ENCODE data around the gene CHST14. TPM values are rescaled to one million over a fixed set of nuclear protein-coding genes. Genes with fewer than 3 reads are reported as not detected.

CHST14 gene
- total RNA-seq, 1 donor, result 13.4 TPM

DNA sequence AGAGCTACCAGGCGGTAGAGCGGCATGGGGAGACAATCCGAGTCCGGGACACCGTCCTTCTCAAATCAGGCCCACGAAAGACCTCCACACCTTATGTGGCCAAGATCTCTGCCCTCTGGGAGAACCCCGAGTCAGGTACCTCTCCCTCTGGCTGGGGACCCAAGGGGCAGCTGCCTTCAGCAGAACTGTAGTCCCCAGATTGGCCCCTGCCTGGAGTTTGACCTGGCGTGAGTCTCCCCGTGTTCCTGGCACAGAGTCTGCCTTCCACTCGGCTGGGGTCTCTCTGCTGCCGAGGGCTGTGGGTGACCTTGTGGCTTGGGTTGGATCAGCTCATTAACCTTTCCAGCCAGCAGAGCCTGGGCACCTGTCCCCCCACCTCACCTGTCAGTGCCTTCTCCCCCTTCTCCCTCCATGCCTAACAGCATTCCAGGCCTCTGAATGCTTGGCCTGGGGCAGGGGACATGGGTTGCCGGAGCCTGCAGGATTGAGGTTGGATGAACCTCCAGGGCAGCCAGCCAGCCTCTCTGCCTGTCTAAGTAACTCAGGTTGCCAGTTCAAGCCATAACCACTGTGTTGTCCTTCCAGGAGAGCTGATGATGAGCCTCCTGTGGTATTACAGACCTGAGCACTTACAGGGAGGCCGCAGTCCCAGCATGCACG is 6.8 kb upstream of the CHST14 start:
- no peaks in the 10 kb centered on the region for H3K9me3 ChIP-seq (ENCODE audit: low read depth, low read length)
- H2AFZ ChIP-seq (ENCODE audit: low read length), result no peak overlapping the region
- peak; percentile 81 for DNase-seq (ENCODE audit: insufficient read length, low spot score, missing footprints)
- H4K20me1 ChIP-seq (ENCODE audit: insufficient read depth, low read length), result peaks cover 21% of the 10 kb centered on the region
- no peak for TF ChIP-seq CTCF (IDR thresholded peaks at IDR 0.05; ENCODE audit: extremely low read depth, low read depth, low read length)
- peaks cover 30% of the 10 kb centered on the region for H3K36me3 ChIP-seq (ENCODE audit: insufficient read depth, low read length)
- no peaks in the 10 kb centered on the region for H3K4me1 ChIP-seq (ENCODE audit: insufficient read depth, low read length)
- peaks cover 10% of the 10 kb centered on the region for H3K79me2 ChIP-seq (ENCODE audit: insufficient read depth, low read length)
- no peaks in the 10 kb centered on the region for H3K27me3 ChIP-seq (ENCODE audit: insufficient read depth, low read length)
- H3K4me3 ChIP-seq (ENCODE audit: insufficient read depth, low read length), result no peak overlapping the region
- H3K27ac ChIP-seq (ENCODE audit: low read depth, low read length), result no peak overlapping the region
- no peak overlapping the region for H3K4me2 ChIP-seq (ENCODE audit: insufficient read depth, low read length)

GRCh38 chr15:40464595-40465185 is 6.1 kb upstream of the CHST14 start:
- Histone ChIP-seq H4K20me1 (ENCODE audit: insufficient read depth, low read length) (peaks cover 15% of the 10 kb centered on the region), H3K4me2 (ENCODE audit: insufficient read depth, low read length) (no peak overlapping the region), H3K4me1 (ENCODE audit: insufficient read depth, low read length) (peaks cover 4% of the 10 kb centered on the region), H2AFZ (ENCODE audit: low read length) (no peak overlapping the region), H3K27me3 (ENCODE audit: insufficient read depth, low read length) (no peaks in the 10 kb centered on the region), H3K27ac (ENCODE audit: low read depth, low read length) (no peak overlapping the region), H3K4me3 (ENCODE audit: insufficient read depth, low read length) (no peak overlapping the region), H3K36me3 (ENCODE audit: insufficient read depth, low read length) (peaks cover 30% of the 10 kb centered on the region), H3K9me3 (ENCODE audit: low read depth, low read length) (no peaks in the 10 kb centered on the region), H3K79me2 (ENCODE audit: insufficient read depth, low read length) (peaks cover 3% of the 10 kb centered on the region)
- no peak for TF ChIP-seq CTCF (IDR thresholded peaks at IDR 0.05; ENCODE audit: extremely low read depth, low read depth, low read length)
- DNase-seq (ENCODE audit: insufficient read length, low spot score, missing footprints), result peak; percentile 63

- peaks cover 30% of the 10 kb centered on the region for H3K36me3 ChIP-seq (ENCODE audit: insufficient read depth, low read length)
- no peaks in the 10 kb centered on the region for H3K79me2 ChIP-seq (ENCODE audit: insufficient read depth, low read length)
- H3K9me3 ChIP-seq (ENCODE audit: low read depth, low read length), result no peaks in the 10 kb centered on the region
- H3K4me2 ChIP-seq (ENCODE audit: insufficient read depth, low read length), result no peak overlapping the region
- H3K27ac ChIP-seq (ENCODE audit: low read depth, low read length), result no peak overlapping the region
- no peak overlapping the region for H3K4me3 ChIP-seq (ENCODE audit: insufficient read depth, low read length)
- no peak for TF ChIP-seq CTCF (IDR thresholded peaks at IDR 0.05; ENCODE audit: extremely low read depth, low read depth, low read length)
- peak; percentile 67 for DNase-seq (ENCODE audit: insufficient read length, low spot score, missing footprints)
- H3K4me1 ChIP-seq (ENCODE audit: insufficient read depth, low read length), result peaks cover 12% of the 10 kb centered on the region
- H4K20me1 ChIP-seq (ENCODE audit: insufficient read depth, low read length), result peaks cover 7% of the 10 kb centered on the region
- no peaks in the 10 kb centered on the region for H3K27me3 ChIP-seq (ENCODE audit: insufficient read depth, low read length)
- no peak overlapping the region for H2AFZ ChIP-seq (ENCODE audit: low read length)
Observed at GRCh38 chr15:40465939-40466338, 4.8 kb upstream of the CHST14 start.

DNA sequence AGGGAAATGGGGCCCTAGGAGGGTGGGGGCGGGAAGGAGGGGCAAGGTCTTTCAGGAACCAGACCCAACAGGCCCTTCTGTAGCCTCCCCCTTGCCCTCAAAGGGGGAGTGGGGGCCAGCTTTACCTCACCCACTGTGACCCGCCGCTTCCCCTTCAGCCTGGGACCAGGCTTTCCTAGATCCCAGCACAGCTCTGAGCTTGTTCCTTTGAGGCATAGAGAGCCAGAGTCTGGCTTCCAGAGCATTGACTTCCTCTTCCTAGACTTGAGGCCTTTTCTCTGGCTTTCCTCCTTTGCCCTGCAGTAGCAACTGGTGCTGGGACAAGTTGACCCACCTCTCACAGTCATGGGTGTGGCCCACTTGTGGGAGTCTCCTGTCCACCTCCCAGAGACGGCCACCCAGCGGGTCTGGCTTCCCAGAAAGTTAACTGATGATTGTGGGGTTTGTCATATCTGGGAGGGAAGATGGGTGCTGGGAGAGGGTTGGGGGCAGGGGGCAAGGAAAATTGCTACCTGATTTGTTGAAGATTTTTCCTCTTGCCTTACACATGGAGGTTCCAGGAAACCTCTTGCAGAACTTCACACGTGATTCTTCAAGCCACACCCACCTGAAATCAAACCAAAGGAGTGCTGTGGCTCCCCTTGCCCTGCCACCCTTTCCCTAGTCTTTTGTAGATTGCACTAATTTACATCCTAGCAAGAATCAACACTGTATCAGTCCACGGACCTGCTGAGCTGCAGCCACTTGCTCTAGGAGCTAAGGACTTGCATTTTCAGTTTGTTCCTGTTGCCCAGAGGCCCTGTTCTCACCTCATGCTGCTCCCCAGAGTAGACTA is 4.1 kb upstream of the CHST14 start:
- Histone ChIP-seq H3K9me3 (ENCODE audit: low read depth, low read length) (no peaks in the 10 kb centered on the region), H2AFZ (ENCODE audit: low read length) (no peak overlapping the region), H3K27me3 (ENCODE audit: insufficient read depth, low read length) (no peaks in the 10 kb centered on the region), H3K27ac (ENCODE audit: low read depth, low read length) (no peak overlapping the region), H4K20me1 (ENCODE audit: insufficient read depth, low read length) (peaks cover 7% of the 10 kb centered on the region), H3K36me3 (ENCODE audit: insufficient read depth, low read length) (peaks cover 30% of the 10 kb centered on the region), H3K4me2 (ENCODE audit: insufficient read depth, low read length) (no peak overlapping the region), H3K4me1 (ENCODE audit: insufficient read depth, low read length) (peaks cover 17% of the 10 kb centered on the region), H3K4me3 (ENCODE audit: insufficient read depth, low read length) (no peak overlapping the region), H3K79me2 (ENCODE audit: insufficient read depth, low read length) (peaks cover 4% of the 10 kb centered on the region)
- TF ChIP-seq CTCF (IDR thresholded peaks at IDR 0.05; ENCODE audit: extremely low read depth, low read depth, low read length), result no peak
- peak; percentile 83 for DNase-seq (ENCODE audit: insufficient read length, low spot score, missing footprints)
